NCI-H187 (cell line): ENCODE results near the gene NDUFV3.
"Not testable (repeated sequence)": the region's sequence is repeated elsewhere in the genome, so short reads cannot be mapped to it uniquely, and the experiment has no call there.

Source experiments
- DNase-seq, 2 experiments: peaks; one replicate each; lab custom pipeline; 2025; lab: John Stamatoyannopoulos, UW

The NDUFV3 gene

DNA sequence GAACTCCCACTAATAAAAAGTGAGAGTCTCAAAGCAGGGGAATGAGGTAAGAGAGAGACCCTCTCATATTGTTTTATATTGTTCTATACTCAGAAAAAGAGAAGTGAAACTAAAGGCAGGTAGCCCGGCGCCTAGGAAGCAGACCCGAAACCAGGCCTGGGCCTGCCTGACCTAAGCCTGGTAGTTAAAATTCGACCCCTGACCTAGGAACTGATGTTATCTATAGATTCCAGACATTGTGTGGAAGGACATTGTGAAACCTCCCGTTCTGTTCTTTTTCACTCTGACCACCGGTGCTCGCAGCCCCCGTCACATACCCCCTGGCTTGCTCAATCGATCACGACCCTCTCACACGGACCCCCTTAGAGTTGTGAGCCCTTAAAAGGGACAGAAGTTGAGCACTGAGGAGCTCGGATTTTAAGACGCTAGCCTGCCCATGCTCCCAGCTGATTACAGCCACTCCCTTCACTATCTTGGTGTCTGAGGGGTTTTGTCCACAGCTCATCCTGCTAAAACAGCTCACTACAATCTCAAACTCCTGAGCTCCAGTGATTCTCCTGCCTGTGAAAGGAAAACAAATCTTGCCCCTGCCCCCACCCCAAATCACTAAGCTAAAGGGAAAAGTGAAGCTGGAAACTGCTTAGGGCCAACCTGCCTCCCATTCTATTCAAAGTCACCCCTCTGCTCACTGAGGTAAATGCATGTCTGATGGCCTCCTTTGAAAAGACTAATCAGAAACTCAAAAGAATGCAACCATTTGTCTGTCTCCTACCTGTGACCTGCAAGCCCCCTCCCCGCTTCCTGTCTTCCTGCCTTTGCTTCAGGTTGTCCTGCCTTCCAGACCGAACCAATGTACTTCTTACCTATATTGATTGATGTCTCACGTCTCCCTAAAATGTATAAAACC lies 44.2 kb downstream of the NDUFV3 start:
- DNase-seq, result not testable (repeated sequence)

DNA sequence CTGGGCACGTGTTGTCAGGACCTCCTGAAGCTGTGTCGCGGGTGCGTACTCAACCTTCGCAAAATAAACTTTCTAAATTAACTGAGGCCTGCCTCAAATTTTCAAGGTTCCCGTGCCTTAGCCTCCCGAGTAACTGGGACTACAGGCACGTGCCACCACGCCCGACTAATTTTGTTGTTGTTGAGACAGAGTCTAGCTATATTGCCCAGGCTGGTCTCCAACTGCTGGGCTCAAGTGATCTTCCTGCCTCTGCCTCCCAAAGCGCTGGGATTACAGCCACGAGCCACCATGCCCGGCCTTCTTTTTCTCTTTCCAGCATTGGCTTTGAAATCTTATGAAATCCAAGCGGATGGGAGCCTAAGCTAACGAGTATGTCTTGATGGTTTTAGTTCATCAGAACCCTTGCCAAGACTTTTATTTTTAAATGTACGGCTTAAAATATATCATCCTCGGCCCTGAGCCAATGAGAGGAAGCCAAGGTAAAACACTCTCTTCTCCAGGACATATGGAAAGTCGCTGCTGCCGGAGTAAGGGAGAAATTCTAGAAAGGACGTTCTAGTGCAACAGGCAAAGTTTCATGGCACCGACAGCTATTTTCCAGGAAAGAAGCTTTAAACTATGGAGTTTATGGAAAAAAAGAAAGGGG lies 45.0 kb downstream of the NDUFV3 start:
- DNase-seq, result no peak

DNA sequence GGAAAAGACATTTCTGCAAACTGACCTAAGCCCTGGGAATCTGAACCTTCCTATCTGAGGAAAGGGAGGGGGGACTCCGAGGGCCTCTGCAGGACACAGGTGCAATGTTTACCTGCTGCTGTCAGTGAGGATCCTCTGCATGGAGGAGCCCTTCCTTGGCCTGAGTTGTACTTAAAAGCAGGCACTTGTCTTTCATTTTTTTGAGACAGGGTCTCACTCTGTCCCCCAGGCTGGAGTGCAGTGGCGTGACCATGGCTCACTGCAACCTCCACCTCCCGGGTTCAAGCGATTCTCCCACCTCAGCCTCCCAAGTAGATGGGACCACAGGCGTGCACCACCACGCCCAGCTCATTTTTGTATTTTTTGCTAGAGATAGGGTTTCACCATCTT lies 45.5 kb downstream of the NDUFV3 start:
- DNase-seq, result not testable (repeated sequence)

DNA sequence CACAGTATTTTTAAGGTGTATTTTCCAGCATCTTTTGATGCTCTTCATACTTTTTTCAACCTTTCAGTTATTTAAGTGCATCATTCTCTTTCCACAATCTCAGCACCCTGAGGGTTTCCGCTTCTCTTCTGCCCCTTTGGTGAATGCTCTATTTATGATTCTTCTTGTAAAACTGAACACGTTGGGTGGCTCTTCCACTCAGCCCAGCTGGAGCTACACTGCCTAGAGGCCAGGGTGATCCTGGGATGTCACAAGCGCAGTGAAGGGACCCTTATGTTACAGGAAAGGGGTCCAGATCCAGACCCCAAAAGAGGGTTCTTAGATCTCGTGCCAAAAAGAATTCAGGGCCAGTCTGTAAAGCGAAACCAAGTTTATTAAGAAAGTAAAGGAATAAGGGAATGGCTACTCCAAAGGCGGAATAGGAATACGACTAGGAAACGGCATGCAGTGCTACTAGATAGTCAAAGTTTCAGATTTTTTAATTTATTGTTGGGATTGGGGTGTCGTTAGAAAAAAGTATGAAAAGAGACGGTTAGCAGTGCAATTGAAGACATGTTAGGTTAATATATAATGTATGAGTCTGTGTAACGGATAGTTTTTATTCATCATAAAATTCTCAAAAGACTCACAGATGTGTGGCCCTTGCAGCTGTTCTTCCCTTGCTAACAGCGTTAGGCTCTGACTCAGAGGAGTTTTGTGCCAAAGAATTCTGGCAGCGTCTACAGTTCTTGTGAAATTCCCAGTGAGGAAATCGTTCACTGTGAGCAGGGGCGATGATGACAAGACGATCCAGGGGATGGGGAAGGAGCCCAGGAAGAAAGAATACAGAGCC lies 46.7 kb downstream of the NDUFV3 start:
- no peak for DNase-seq

DNA sequence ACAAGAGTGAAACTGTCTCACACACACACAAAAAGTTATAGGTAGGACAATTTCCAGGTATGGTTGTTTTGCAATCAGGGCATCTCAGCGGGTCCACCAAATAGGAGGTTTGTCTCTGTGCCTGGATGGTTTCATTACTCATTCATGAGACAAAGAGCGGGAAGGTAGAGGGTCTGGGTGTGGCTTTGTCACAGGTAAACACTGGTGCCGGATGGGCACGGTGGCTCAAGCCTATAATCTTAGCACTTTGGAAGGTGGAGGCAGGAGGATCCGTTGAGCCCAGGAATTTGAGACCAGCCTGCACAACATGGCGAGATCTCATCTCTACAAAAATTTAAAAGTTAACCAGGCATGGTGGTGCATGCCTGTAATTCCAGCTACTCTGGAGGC lies 48.6 kb downstream of the NDUFV3 start:
- DNase-seq, result no peak

DNA sequence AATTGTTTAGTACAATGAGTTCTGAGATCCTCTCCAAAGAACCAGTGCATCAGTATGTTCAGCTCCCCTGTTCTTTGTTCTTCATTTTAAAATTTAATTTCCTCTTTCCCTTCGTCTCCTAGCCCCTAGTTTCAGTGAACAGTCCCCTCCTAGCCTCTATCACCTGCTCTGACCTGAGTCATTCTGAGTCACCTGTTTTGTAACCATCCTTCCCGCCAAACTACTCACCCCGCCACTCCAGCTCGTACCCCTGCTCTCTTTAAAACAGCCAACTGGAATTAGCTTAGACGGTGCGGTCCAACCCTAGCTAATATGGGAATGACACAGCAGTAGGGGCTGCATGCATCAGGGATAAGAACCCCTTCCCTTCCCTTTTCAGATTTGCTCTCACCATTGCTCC lies 49.1 kb downstream of the NDUFV3 start:
- DNase-seq, result no peak

DNA sequence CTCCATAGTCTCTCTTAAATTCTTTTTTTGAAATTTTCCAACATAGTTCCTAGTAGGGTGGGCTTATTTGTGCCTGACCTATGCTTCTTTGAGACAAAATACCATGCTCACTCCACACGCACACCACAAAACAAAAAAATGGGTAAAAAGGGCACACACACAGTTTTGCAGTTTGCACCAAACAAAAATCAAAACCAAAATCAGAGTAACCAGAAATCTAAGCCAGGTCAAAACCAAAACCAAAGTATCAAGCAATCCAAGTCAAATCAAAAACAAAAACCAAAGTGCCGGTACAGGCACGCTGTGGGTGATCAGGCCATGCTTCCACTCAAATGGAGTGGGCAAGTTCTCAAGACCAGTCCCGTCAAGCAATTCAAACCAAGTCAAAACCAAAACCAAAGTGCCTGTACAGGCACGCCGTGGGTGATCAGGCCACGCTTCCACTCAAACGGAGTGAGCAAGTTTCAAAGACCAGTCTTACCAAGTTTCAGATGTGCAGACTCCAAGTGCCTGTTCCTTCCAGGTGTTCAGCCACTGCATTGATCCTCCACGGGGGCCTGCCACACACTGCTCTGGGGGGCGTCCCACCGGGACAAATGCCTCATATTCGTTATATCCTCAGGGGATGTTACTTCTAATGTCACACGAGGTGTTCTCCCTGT lies 56.1 kb downstream of the NDUFV3 start:
- DNase-seq, result not testable (repeated sequence)

DNA sequence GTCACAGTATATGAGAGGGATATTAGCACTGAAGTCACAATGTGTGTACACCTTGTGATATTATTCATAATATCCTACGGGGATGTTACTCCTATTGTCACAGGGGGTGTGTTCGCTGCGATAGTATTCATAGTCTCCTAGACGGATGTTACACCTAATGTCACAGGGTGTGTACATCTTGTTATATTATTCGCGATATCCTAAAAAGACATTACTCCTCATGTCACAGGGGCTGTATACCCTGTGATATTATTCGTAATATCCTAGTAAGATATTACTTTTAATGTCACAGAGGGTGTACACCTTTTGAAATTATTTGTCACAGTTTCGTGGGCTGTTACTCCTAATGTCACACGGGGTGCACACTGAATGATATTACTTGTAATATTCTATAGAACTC lies 58.1 kb downstream of the NDUFV3 start:
- not testable (repeated sequence) for DNase-seq

DNA sequence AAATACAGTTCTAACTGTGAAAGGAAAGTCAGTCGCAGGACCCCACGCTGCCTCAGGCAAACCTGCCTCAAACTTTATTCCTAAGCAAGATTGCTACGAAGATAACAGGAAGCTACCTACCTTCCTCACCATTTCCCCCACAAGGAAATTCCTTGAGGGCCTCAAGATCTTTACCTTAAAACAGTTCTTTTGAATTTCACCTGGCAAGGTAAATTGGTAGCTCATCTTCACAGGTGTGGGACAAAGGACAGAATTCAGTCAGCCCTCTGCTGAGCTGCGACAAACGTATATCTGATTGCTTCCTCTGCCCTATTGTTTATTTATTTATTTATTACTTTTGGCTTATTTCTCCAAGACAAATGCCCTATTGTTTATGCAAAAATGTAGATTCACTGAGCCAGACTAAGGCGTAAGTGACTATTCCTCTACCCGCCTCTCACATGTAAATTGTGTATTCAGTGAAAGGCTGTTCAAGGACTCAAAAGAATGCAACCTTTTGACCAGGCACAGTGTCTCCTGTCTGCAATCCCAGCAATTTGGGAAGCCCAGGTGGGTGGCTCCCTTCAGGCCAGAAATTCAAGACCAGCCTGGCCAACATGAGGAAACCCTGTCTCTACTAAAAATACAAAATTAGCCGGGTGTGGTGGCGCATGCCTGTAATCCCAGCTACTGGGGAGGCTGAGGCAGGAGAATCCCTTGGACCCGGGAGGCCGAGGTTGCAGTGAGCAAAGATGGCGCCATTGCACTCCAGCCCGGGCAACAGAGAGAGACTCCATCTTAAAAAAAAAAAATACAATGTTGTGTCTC lies 63.9 kb downstream of the NDUFV3 start:
- DNase-seq, result no peak

DNA sequence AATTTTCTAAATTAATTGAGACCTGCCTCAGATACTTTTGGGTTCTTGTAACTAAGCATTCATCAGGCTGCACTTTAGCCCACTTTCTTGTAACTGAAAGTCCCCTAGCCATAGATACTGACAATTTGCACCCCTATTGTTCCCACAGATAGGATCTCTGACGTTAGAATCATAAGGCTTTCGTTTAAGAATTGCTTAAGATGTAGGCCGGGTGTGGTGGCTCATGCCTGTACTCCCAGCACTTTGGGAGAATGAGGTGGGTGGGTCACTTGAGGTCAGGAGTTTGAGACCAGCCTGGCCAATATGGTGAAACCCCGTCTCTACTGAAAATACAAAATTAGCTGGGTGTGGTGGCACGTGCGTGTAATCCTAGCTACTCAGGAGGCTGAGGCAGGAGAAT lies 65.0 kb downstream of the NDUFV3 start:
- DNase-seq, result not testable (repeated sequence)

DNA sequence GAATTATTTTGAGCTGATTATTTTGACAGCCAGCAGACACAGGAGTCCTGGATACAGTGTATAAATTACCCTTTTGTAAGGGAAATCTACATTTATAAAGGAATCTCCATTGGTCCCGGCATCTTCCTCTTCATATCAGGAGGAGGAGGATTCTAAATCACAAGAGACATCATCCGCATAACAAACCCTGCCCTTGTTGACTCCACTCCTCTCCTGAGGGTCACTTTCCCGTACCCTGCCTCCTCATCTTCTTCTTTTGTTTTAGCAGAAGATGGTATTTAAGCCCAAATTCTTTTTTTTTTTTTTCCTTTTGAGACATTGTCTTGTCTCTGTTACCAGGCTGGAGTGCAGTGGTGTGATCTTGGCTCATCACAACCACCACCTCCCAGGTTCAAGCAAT lies 66.6 kb downstream of the NDUFV3 start:
- DNase-seq, result no peak

DNA sequence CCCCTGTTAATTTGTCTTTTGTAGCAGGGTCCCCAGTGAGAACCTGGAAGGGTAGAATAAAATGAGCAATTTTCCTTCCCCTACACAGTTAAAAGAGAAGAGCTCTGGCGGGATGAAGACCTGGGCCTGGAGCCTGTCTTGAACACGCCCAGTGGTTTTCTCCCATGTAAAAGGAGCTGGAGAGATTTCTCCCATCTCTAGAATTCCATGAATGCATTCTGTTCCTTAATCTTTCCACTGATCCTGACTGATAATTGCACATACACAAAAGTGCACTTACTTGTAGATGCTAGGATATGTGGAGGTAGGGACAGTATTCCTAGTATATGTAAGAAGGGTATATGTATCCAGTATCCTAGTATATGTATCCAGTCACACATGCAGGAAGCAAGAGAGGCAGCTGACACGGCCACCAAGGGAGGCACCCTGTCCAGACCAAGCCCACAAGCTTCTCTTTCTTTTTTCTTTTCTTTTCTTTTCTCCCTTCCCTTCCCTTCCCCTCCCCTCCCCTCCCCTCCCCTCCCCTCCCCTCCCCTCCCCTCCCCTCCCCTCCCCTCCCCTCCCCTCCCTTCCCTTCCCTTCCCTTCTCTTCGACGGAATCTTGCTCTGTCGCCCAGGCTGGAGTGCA lies 69.4 kb downstream of the NDUFV3 start:
- DNase-seq, result no peak
